ENCODE results near the gene STON1. TPM values are rescaled to one million over a fixed set of nuclear protein-coding genes. Genes with fewer than 3 reads are reported as not detected.

STON1 gene
- total RNA-seq, 1 donor from 2014 or later, result 33.4 TPM

- H3K27ac ChIP-seq, result no peak overlapping the region
- intact Hi-C loops (cut with DNase I), result no loop called here
- ATAC-seq (no peak), DNase-seq (no peak)
- no peak for TF ChIP-seq CTCF (IDR thresholded peaks at IDR 0.05)
- H3K9me3 ChIP-seq, result no peaks in the 10 kb centered on the region
- H3K4me1 ChIP-seq, result no peaks in the 10 kb centered on the region
- H3K36me3 ChIP-seq, result peaks cover 8% of the 10 kb centered on the region
- H3K27me3 ChIP-seq (ENCODE audit: low read depth), result no peaks in the 10 kb centered on the region
- H3K4me3 ChIP-seq, result no peak overlapping the region
Measured at GRCh38 chr2:48583961-48584360, 54.0 kb downstream of the STON1 start.

GRCh38 chr2:48584551-48584950, 54.6 kb downstream of the STON1 start:
- ATAC-seq (no peak), DNase-seq (no peak)
- Histone ChIP-seq H3K9me3 (no peaks in the 10 kb centered on the region), H3K27me3 (ENCODE audit: low read depth) (no peaks in the 10 kb centered on the region), H3K4me1 (no peaks in the 10 kb centered on the region), H3K4me3 (no peak overlapping the region), H3K27ac (no peak overlapping the region), H3K36me3 (peaks cover 8% of the 10 kb centered on the region)
- TF ChIP-seq CTCF (IDR thresholded peaks at IDR 0.05), result no peak
- intact Hi-C loops (cut with DNase I), result no loop called here

GRCh38 chr2:48586433-48586832, 56.5 kb downstream of the STON1 start:
- Histone ChIP-seq H3K4me3 (no peak overlapping the region), H3K27ac (no peak overlapping the region), H3K4me1 (no peaks in the 10 kb centered on the region), H3K9me3 (no peaks in the 10 kb centered on the region), H3K36me3 (no peaks in the 10 kb centered on the region), H3K27me3 (ENCODE audit: low read depth) (no peaks in the 10 kb centered on the region)
- intact Hi-C loops (cut with DNase I), result no loop called here
- no peak for ATAC-seq
- TF ChIP-seq CTCF (IDR thresholded peaks at IDR 0.05), result no peak
- DNase-seq, result no peak

- H3K27me3 ChIP-seq (ENCODE audit: low read depth), result no peaks in the 10 kb centered on the region
- no peaks in the 10 kb centered on the region for H3K9me3 ChIP-seq
- no peak for TF ChIP-seq CTCF (IDR thresholded peaks at IDR 0.05)
- intact Hi-C loops (cut with DNase I), result no loop called here
- no peak for ATAC-seq
- no peaks in the 10 kb centered on the region for H3K36me3 ChIP-seq
- no peaks in the 10 kb centered on the region for H3K4me1 ChIP-seq
- H3K4me3 ChIP-seq, result no peak overlapping the region
- H3K27ac ChIP-seq, result no peak overlapping the region
- DNase-seq, result no peak
Measured at GRCh38 chr2:48587560-48587959, 57.6 kb downstream of the STON1 start.

GRCh38 chr2:48587961-48588360, 58.0 kb downstream of the STON1 start:
- Histone ChIP-seq H3K27me3 (ENCODE audit: low read depth) (no peaks in the 10 kb centered on the region), H3K9me3 (no peaks in the 10 kb centered on the region), H3K4me3 (no peak overlapping the region), H3K4me1 (no peaks in the 10 kb centered on the region), H3K27ac (no peak overlapping the region), H3K36me3 (no peaks in the 10 kb centered on the region)
- ATAC-seq (no peak), DNase-seq (no peak)
- no peak for TF ChIP-seq CTCF (IDR thresholded peaks at IDR 0.05)
- intact Hi-C loops (cut with DNase I), result no loop called here

- intact Hi-C loops (cut with DNase I), result no loop called here
- ATAC-seq, result no peak
- no peak for TF ChIP-seq CTCF (IDR thresholded peaks at IDR 0.05)
Measured at GRCh38 chr2:48588745-48589144, 58.8 kb downstream of the STON1 start.

More at GRCh38 chr2:48588745-48589144, 58.8 kb downstream of the STON1 start:
- no peaks in the 10 kb centered on the region for H3K27me3 ChIP-seq (ENCODE audit: low read depth)
- no peak overlapping the region for H3K4me3 ChIP-seq
- H3K9me3 ChIP-seq, result no peaks in the 10 kb centered on the region
- no peak overlapping the region for H3K27ac ChIP-seq
- no peaks in the 10 kb centered on the region for H3K36me3 ChIP-seq
- no peaks in the 10 kb centered on the region for H3K4me1 ChIP-seq
- DNase-seq, result no peak

Data from lower lobe of right lung (tissue), 2 donors.